Nephron progenitor cell (in vitro differentiated cells): Measurements from ENCODE around the gene STARD7.
"Not testable (repeated sequence)": the region's sequence is repeated elsewhere in the genome, so short reads cannot be mapped to it uniquely, and the experiment has no call there.

Experiments used
- DNase-seq: peaks from one replicate; pipeline ENCODE4 v3.0.0; 2021
- H3K27ac Mint-ChIP-seq: 2 replicates; pipeline ENCODE4 v1.8.0; 2021; ENCODE audit warnings: mild to moderate bottlenecking, moderate library complexity, mixed read lengths
- H3K27me3 Mint-ChIP-seq: 2 replicates; pipeline ENCODE4 v1.8.0; 2021; ENCODE audit warnings: mild to moderate bottlenecking, low read depth, mixed read lengths; ENCODE audit not compliant: poor library complexity
- H3K36me3 Mint-ChIP-seq: 2 replicates; pipeline ENCODE4 v1.8.0; 2021; ENCODE audit warnings: low read depth, mixed read lengths
- H3K4me1 Mint-ChIP-seq: 2 replicates; pipeline ENCODE4 v1.8.0; 2021; ENCODE audit warnings: mixed read lengths
- H3K4me3 Mint-ChIP-seq: 2 replicates; pipeline ENCODE4 v1.8.0; 2021; ENCODE audit warnings: mild to moderate bottlenecking, moderate library complexity, mixed read lengths
- H3K9me3 Mint-ChIP-seq: 2 replicates; pipeline ENCODE4 v1.8.0; 2021; ENCODE audit warnings: mild to moderate bottlenecking, moderate library complexity, mixed read lengths
- CTCF ChIP-seq: fragments of 200-600 bp; sonication (generic); IDR thresholded peaks from 2 replicates; pipeline ENCODE4 v1.5.0; 2021; ENCODE audit warnings: antibody characterized with exemption

Gene STARD7

GRCh38 chr2:96208143-96209010 is at the start of gene STARD7:
Gene STARD7 (minus strand): TSS chr2:96208827. CDS start chr2:96208434, 393 bp downstream.
- no peak for TF ChIP-seq CTCF
- peak; percentile 98 for DNase-seq
- peak within 1 kb of the TSS; percentile 97 for H3K27ac Mint-ChIP-seq
- H3K9me3 Mint-ChIP-seq, result no peaks in the 10 kb centered on the region
- H3K36me3 Mint-ChIP-seq, result peaks cover 22% of the 10 kb centered on the region
- H3K4me1 Mint-ChIP-seq, result peaks cover 65% of the 10 kb centered on the region
- peak within 1 kb of the TSS; percentile 100 for H3K4me3 Mint-ChIP-seq
- no peaks in the 10 kb centered on the region for H3K27me3 Mint-ChIP-seq

DNA sequence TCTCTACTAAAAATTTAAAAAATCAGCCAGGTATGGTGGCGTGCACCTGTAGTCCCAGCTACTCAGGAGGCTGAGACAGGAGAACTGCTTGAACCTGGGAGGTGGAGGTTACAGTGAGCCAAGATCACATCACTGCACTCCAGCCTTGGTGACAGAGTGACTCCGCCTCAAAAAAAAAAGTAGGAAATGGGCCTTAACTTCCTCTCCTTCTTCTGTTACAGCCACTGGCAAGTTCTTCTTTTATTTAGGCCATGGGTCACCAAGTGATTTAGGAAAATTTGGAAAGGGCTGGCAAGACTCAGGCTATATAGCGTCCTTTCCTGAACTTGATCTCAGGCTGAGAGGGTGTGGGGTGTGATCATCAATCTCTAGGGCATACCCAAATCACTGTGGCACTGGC is 49.1 kb upstream of the STARD7 start:
- not testable (repeated sequence) for H3K27ac Mint-ChIP-seq, H3K27me3 Mint-ChIP-seq, DNase-seq, H3K4me3 Mint-ChIP-seq, H3K9me3 Mint-ChIP-seq
- peaks cover 27% of the 10 kb centered on the region for H3K4me1 Mint-ChIP-seq
- peaks cover 26% of the 10 kb centered on the region for H3K36me3 Mint-ChIP-seq

DNA sequence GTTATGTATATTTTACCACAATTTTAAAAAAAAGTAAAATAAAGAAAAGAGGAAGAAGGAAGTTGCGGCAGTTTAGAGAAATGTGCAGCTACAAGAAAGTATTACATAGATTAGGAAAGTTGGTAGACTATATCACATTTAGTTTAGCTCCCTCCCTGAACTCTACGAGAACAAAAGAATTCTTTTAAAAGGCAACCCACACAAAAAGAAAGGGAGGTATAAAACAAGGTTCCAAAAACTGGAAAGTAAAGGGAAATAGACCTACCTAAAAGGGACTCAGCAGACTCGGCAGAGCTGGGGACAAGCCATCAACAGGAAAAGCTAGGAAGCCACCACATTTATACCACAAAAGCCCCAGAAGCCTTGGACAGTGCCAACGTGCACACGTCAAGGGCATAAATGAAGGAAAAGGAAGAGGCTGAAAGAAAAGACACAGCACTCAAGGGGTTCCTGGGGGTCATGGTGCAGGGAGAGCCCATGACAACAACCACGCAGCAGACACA is 48.0 kb upstream of the STARD7 start:
- H3K9me3 Mint-ChIP-seq, result no peaks in the 10 kb centered on the region
- H3K4me3 Mint-ChIP-seq, result no peak overlapping the region
- peak overlapping the region; percentile 58 for H3K27ac Mint-ChIP-seq
- no peak for TF ChIP-seq CTCF
- H3K4me1 Mint-ChIP-seq, result peaks cover 35% of the 10 kb centered on the region
- H3K36me3 Mint-ChIP-seq, result peaks cover 34% of the 10 kb centered on the region
- no peak for DNase-seq
- no peaks in the 10 kb centered on the region for H3K27me3 Mint-ChIP-seq

- peaks cover 35% of the 10 kb centered on the region for H3K4me1 Mint-ChIP-seq
- no peak overlapping the region for H3K27ac Mint-ChIP-seq
Observed at GRCh38 chr2:96254571-96254970, 45.9 kb upstream of the STARD7 start.

GRCh38 chr2:96253006-96253405 is 44.4 kb upstream of the STARD7 start:
- Mint-ChIP-seq H3K9me3 (no peaks in the 10 kb centered on the region), H3K27me3 (no peaks in the 10 kb centered on the region), H3K27ac (peak overlapping the region; percentile 73), H3K4me3 (no peak overlapping the region), H3K4me1 (peaks cover 36% of the 10 kb centered on the region), H3K36me3 (peaks cover 34% of the 10 kb centered on the region)
- no peak for DNase-seq
- no peak for TF ChIP-seq CTCF

More at GRCh38 chr2:96254571-96254970, 45.9 kb upstream of the STARD7 start:
- no peaks in the 10 kb centered on the region for H3K9me3 Mint-ChIP-seq
- no peaks in the 10 kb centered on the region for H3K27me3 Mint-ChIP-seq
- DNase-seq, result no peak
- peaks cover 34% of the 10 kb centered on the region for H3K36me3 Mint-ChIP-seq
- H3K4me3 Mint-ChIP-seq, result no peak overlapping the region
- no peak for TF ChIP-seq CTCF

GRCh38 chr2:96252526-96252925 is 43.9 kb upstream of the STARD7 start:
- H3K9me3 Mint-ChIP-seq, result no peaks in the 10 kb centered on the region
- H3K36me3 Mint-ChIP-seq, result peaks cover 34% of the 10 kb centered on the region
- no peak for DNase-seq
- H3K4me3 Mint-ChIP-seq, result no peak overlapping the region
- no peak for TF ChIP-seq CTCF
- H3K27me3 Mint-ChIP-seq, result no peaks in the 10 kb centered on the region
- H3K27ac Mint-ChIP-seq, result peak overlapping the region; percentile 92
- peaks cover 39% of the 10 kb centered on the region for H3K4me1 Mint-ChIP-seq
